ENCODE measurements around the gene PAPPA. TPM values are rescaled to one million over a fixed set of nuclear protein-coding genes. Genes with fewer than 3 reads are reported as not detected.

The PAPPA gene
- total RNA-seq, 1 experiment from 2014 or later, result 7.0 TPM

- no peaks in the 10 kb centered on the region for H3K9me3 Mint-ChIP-seq (ENCODE audit: unreplicated experiment)
- no peak overlapping the region for H3K4me3 Mint-ChIP-seq (ENCODE audit: unreplicated experiment)
- no peak overlapping the region for H3K27ac Mint-ChIP-seq (ENCODE audit: low read depth, unreplicated experiment)
- ChIA-PET POLR2A (no interaction called here), CTCF (interaction anchor here (1.0 kb wide), 1 partner anchor 86 kb away, joined by 3 read pairs; no protein-coding TSS in a partner anchor)
- BruUV-seq (replicated peaks), result no TSS peak
- no peaks in the 10 kb centered on the region for H3K27me3 Mint-ChIP-seq (ENCODE audit: insufficient read depth, unreplicated experiment)
- no peak for TF ChIP-seq CTCF (IDR thresholded peaks at IDR 0.05; ENCODE audit: unreplicated experiment)
- DNase-seq (ENCODE audit: unreplicated experiment), result no peak
- H3K36me3 Mint-ChIP-seq (ENCODE audit: insufficient read depth, unreplicated experiment), result no peaks in the 10 kb centered on the region
- intact Hi-C loops (cut with micrococcal nuclease), result no loop called here
- no peaks in the 10 kb centered on the region for H3K4me1 Mint-ChIP-seq (ENCODE audit: insufficient read depth, unreplicated experiment)
These were observed 256.0 kb downstream of the PAPPA start for GRCh38 chr9:116409638-116410037.

GRCh38 chr9:116411506-116411905 is 257.9 kb downstream of the PAPPA start:
- no peak for TF ChIP-seq CTCF (IDR thresholded peaks at IDR 0.05; ENCODE audit: unreplicated experiment)
- ChIA-PET POLR2A (interaction anchor here (0.6 kb wide), 1 partner anchor 1438 kb away, joined by 3 read pairs; no protein-coding TSS in a partner anchor), CTCF (no interaction called here)
- BruUV-seq (replicated peaks), result no TSS peak
- no peaks in the 10 kb centered on the region for H3K27me3 Mint-ChIP-seq (ENCODE audit: insufficient read depth, unreplicated experiment)
- no peaks in the 10 kb centered on the region for H3K9me3 Mint-ChIP-seq (ENCODE audit: unreplicated experiment)
- H3K4me1 Mint-ChIP-seq (ENCODE audit: insufficient read depth, unreplicated experiment), result no peaks in the 10 kb centered on the region
- no peak overlapping the region for H3K27ac Mint-ChIP-seq (ENCODE audit: low read depth, unreplicated experiment)
- H3K36me3 Mint-ChIP-seq (ENCODE audit: insufficient read depth, unreplicated experiment), result no peaks in the 10 kb centered on the region
- no peak overlapping the region for H3K4me3 Mint-ChIP-seq (ENCODE audit: unreplicated experiment)
- no peak for DNase-seq (ENCODE audit: unreplicated experiment)
- intact Hi-C loops (cut with micrococcal nuclease), result no loop called here

- no peaks in the 10 kb centered on the region for H3K4me1 Mint-ChIP-seq (ENCODE audit: insufficient read depth, unreplicated experiment)
- intact Hi-C loops (cut with micrococcal nuclease), result no loop called here
- H3K9me3 Mint-ChIP-seq (ENCODE audit: unreplicated experiment), result no peaks in the 10 kb centered on the region
- no TSS peak for BruUV-seq (replicated peaks)
- H3K27ac Mint-ChIP-seq (ENCODE audit: low read depth, unreplicated experiment), result no peak overlapping the region
- ChIA-PET POLR2A (no interaction called here), CTCF (interaction anchor here (0.6 kb wide), 1 partner anchor 15 kb away, joined by 3 read pairs; no protein-coding TSS in a partner anchor)
- no peak for TF ChIP-seq CTCF (IDR thresholded peaks at IDR 0.05; ENCODE audit: unreplicated experiment)
- DNase-seq (ENCODE audit: unreplicated experiment), result no peak
- H3K27me3 Mint-ChIP-seq (ENCODE audit: insufficient read depth, unreplicated experiment), result no peaks in the 10 kb centered on the region
- no peak overlapping the region for H3K4me3 Mint-ChIP-seq (ENCODE audit: unreplicated experiment)
- H3K36me3 Mint-ChIP-seq (ENCODE audit: insufficient read depth, unreplicated experiment), result peaks cover under 1% of the 10 kb centered on the region
These were observed 260.8 kb downstream of the PAPPA start for GRCh38 chr9:116414374-116414773.

GRCh38 chr9:116416421-116416820 is 262.8 kb downstream of the PAPPA start:
- no TSS peak for BruUV-seq (replicated peaks)
- CTCF ChIA-PET, result interaction anchor here (0.7 kb wide), 1 partner anchor 264 kb away, joined by 3 read pairs; no protein-coding TSS in a partner anchor
- intact Hi-C loops (cut with micrococcal nuclease), result no loop called here

More at GRCh38 chr9:116416421-116416820, 262.8 kb downstream of the PAPPA start:
- Mint-ChIP-seq H3K27ac (ENCODE audit: low read depth, unreplicated experiment) (no peak overlapping the region), H3K27me3 (ENCODE audit: insufficient read depth, unreplicated experiment) (no peaks in the 10 kb centered on the region), H3K4me1 (ENCODE audit: insufficient read depth, unreplicated experiment) (peaks cover 7% of the 10 kb centered on the region), H3K4me3 (ENCODE audit: unreplicated experiment) (no peak overlapping the region), H3K36me3 (ENCODE audit: insufficient read depth, unreplicated experiment) (peaks cover 6% of the 10 kb centered on the region), H3K9me3 (ENCODE audit: unreplicated experiment) (no peaks in the 10 kb centered on the region)
- POLR2A ChIA-PET, result no interaction called here
- TF ChIP-seq CTCF (IDR thresholded peaks at IDR 0.05; ENCODE audit: unreplicated experiment), result no peak
- DNase-seq (ENCODE audit: unreplicated experiment), result peak; percentile 0
